ENCODE measurements around the gene CTLA4.

The CTLA4 gene

DNA sequence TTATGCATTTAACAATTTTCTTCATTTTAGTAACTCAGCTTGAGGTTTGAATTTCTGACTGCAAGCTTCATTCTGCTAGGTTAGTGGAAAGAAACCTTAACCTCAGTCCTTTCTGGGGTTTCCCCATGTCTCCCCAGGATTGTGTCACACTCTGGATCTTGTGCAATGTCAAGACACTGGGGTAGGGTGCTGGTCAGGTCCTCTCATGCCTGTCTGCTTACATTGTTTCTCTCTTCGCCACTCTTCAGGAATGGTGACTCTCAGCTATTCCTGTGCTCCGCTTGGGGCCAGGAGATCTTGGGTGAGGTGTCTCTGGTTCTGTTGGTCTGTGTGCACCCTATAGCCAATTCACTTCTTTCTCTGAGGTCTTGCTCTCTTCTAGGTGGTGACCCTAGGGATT lies 23.9 kb downstream of the CTLA4 start:
- no peak for DNase-seq (ENCODE audit: low read depth)

DNA sequence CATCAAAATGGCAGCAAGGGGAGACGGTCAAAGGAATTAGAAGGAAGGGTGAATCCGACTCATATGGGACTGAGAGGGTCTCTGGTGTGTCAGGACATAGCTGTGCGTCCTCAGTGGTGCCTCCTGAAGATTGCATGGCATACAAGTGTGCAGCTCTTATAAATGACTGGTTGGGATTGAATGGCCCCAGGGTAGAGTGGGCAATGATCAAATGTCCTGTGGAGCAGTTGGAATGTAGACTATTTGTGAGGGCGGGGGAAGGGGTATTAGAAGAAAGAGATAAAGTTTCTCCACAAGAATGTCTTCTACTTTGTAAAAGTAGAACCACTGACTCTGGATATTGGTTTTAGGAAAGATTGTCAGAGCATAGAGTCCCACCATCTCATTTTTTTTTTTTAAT lies 24.6 kb downstream of the CTLA4 start:
- no peak for DNase-seq (ENCODE audit: low read depth)

- no peak for DNase-seq (ENCODE audit: low read depth)
Observed at GRCh38 chr2:203893401-203893800, 25.8 kb downstream of the CTLA4 start.

GRCh38 chr2:203893840-203894239 lies 26.3 kb downstream of the CTLA4 start:
- no peak for DNase-seq (ENCODE audit: low read depth)

DNA sequence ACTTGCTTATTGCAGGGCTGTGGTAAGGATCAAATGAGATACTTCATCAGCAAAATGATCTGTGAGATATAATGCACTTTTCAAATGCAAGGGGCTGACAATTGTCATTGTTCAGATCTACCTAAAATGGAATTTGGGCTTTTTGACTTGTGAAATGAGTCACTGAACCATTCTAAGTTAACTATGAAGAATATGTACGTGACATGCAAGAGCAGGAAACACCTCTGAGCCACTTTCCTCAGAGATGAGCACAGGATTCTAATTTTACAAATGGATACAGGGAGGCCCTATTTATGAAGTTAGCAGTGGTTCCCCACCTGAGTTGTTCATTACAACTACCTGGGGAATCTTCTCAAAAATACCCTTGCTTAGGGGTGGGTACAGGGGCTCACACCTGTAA lies 26.7 kb downstream of the CTLA4 start:
- DNase-seq (ENCODE audit: low read depth): no peak

DNA sequence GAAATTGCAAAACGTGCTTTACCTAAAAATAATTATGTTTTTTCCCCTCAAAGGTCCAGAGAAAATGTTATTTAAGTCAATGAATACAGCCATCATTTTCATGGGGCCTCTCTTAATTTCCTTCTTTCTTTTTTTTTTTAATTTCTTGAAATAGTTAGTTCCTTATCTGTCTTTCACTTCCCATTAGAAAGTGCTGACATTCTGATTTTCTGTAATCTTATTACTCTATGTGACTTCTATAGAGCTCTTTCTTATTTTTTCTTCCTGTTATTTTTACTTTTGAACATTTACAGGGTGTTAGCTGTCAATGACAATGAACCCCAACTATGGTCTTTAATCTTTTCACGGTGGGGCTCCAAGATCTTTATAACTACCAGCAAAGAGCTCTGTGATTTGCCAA lies 30.0 kb downstream of the CTLA4 start:
- no peak for DNase-seq (ENCODE audit: low read depth)

DNA sequence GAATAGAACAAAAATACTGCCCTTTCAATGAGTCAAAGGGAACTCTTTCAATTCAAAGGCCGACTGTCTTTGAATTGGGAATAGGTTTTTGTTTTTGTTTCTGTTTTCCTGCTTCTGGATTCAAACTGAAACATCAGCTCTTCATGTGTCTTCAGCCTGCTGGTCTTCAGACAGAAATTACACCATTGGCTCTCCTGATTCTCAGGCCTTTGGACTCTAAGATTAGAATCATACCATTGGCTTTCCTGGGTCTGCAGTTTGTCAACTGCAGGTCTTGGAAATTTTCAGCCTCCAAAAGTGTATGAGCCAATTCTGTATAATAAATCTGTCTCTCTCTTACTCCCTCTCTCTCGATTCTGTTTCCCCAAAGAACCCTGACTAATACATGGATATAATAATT lies 31.1 kb downstream of the CTLA4 start:
- DNase-seq (ENCODE audit: low read depth): no peak

- no peak for DNase-seq (ENCODE audit: low read depth)
Observed at GRCh38 chr2:203900253-203900652, 32.7 kb downstream of the CTLA4 start.

GRCh38 chr2:203904022-203904421 lies 36.5 kb downstream of the CTLA4 start:
- no peak for DNase-seq (ENCODE audit: low read depth)

- no peak for DNase-seq (ENCODE audit: low read depth)
Observed at GRCh38 chr2:203905656-203906055, 38.1 kb downstream of the CTLA4 start.

DNA sequence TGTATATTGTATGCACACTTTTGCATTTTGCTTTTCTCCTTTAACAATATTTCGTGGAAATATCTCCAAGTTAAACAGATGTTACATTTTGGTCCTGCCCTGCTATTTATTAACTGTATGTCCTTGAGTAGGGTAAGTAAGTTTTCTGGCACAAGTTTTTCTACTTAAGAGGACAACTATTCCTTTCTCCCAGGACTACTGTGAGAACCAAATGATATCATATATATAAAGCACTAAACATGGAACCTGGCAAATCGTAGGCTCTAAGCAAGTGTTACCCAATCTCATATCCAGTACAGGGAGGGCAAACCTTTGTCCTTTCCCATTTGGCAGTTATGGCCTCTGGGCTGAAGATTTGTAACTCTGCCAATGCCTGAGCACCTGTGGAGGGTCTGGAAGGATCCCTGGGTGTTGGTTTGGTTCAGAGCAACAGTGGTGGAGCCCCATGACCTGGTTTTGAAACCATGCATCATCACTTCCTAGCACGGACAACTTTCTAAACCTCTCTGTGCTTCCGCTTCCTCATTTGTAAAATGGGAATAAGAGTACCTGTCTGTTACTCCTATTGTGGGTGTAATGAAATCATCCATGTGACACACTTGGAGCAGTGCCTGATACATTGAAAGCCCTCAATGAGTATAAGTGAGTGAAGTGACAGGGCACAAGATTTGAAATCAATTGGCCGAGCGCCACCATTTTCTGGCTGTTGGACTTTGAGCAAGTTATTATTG lies 40.7 kb downstream of the CTLA4 start:
- DNase-seq (ENCODE audit: low read depth): no peak

DNA sequence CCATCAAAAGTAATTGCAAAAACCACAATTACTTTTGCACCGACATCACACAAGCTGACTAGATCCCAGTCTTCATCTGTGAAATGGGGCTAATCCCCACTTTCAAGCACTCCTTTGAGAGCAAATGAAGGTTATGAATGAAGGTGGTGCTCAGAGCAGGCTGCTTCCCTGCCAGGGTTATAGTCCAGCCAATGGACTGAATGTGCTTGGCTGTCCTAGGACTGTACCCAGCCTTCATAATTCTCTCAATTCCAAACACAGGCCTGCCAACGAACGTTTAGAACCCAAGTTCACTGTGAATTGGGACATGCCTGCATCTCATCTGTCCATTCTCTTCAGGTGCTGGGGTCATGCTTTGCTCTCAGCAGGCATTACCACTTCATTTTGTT lies 41.2 kb downstream of the CTLA4 start:
- no peak for DNase-seq (ENCODE audit: low read depth)

- no peak for DNase-seq (ENCODE audit: low read depth)
Observed at GRCh38 chr2:203909261-203909967, 41.8 kb downstream of the CTLA4 start.

DNA sequence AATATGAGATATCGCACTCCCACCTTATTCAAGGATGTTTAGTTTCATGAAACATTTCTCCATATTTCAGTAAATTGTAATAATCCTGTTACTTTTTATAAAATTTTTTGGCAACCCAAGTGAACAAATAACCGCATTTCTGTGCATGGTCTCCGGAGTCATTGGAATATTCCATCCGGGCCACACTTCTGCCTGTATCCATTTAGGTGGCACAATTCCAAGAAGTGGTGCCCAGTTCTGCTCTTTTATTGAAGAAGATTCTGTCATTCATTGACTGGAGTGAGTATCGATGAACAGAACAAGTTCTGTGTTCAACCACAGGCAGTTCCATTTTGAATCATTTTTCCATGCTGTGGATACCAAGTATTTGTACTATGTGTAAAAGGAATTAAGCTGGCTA lies 42.4 kb downstream of the CTLA4 start:
- DNase-seq (ENCODE audit: low read depth): no peak

- DNase-seq (ENCODE audit: low read depth): no peak
Observed at GRCh38 chr2:203913947-203914346, 46.4 kb downstream of the CTLA4 start.

DNA sequence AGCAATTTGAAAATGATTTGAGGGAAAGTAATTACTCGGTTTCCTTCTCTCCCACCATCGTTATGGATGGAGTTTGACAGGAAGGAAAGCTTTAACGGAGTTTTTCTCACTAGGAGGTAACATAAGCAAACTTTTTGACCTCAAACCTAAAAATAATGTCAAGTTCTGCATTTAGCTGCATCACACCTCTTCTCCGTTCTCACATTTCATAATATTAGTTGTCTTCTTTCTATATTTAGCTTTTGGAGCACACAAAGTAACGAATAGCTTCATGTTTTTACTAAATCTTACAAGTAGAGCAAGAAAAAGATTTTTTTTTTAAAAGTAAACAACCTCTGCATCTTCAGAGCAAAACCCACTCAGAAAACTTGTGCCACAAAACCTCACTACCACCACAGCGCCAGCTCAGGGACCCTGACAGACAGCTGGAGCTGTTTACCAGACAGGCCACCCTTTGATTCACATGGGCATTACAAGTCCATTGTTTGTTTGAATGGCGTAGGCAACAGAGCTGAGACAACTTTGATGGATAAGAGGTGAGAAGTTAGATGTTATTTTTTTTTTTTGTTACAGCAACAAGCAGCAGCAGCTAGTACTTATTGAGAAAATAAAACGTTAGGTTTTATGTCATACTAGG lies 47.1 kb downstream of the CTLA4 start:
- DNase-seq (ENCODE audit: low read depth): no peak

DNA sequence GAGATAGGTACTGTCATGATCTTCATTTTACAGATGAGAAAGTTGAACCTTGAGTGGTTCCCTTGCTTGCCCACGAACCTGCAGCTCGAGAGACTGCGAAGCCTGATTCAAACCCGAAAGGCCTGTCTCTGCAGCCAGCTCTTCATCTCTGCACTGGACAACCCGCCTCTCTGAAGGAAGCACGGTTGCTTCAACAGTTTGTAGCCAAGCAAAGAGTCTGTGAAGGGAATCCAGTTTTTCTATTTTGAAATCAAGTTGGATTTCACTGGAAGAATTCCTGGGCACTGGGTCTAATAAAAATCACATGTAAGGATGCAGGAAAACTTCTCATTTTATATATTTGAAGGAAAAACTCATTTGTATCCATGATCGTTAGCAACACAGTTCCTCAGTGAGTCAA lies 47.7 kb downstream of the CTLA4 start:
- no peak for DNase-seq (ENCODE audit: low read depth)

DNA sequence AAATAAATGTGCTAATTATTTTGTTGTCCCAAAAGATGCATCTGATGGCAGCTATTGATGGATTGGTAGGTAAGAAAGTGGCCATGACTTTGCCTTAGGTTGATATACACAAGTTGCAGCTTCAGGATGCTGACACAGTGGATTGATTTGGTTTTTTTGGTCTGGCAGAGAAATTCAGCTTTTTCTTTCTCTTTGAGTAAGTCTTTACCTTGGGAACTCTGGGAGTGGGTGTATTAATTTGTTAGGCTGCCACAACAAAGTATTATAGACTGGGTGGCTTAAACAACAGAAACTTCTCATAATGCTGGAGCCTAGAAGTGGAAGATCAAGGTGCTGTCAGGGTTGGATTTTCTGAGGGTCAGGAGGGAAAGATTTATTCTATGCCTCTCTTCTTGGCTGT lies 49.2 kb downstream of the CTLA4 start:
- DNase-seq (ENCODE audit: low read depth): no peak

GRCh38 chr2:203918264-203918663 lies 50.7 kb downstream of the CTLA4 start:
- DNase-seq (ENCODE audit: low read depth): no peak

DNA sequence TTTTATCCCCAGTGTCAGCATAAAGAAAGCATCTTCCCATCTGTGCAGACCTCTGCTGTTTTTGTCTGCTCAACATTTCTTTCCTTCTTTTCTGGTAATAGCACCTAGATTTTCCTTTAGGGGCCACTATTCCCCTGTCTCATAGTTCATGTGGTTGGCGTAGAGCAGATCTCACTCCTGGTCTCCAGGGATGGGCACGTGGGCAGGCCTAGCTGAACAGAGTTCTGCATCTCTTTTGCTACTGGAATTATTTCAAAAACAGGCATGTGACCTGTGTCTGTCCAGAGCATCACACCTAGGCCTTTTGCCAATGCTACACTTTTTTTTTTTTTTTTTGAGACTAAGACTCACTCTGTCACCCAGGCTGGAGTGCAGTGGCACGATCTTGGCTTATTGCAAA lies 51.3 kb downstream of the CTLA4 start:
- no peak for DNase-seq (ENCODE audit: low read depth)

Data from activated T-helper 1 cell treated with Interleukin-2 at 50 U/mL for 16 hours (primary cell).